Trophoblast cell (in vitro differentiated cells and primary cell): ENCODE results near the gene KCNQ1.

ENCODE experiments used
- DNase-seq, 2 donors: peaks; one replicate each; pipeline ENCODE4 v3.0.0-alpha.2; 2016
- H2AFZ ChIP-seq: 2 replicates; pipeline ENCODE4 v1.6.1; 2013; ENCODE audit warnings: low read length, moderate library complexity, mild to moderate bottlenecking; ENCODE audit not compliant: insufficient read depth, poor library complexity
- H2AK5ac ChIP-seq: 2 replicates; pipeline ENCODE4 v1.6.1; 2013; ENCODE audit warnings: mild to moderate bottlenecking, low read length
- H2BK120ac ChIP-seq: 2 replicates; pipeline ENCODE4 v1.6.1; 2013; ENCODE audit warnings: low read length, mild to moderate bottlenecking, moderate library complexity; ENCODE audit not compliant: insufficient read depth, poor library complexity
- H2BK12ac ChIP-seq: 2 replicates; pipeline ENCODE4 v1.6.1; 2013; ENCODE audit warnings: mild to moderate bottlenecking, low read length, moderate library complexity
- H2BK5ac ChIP-seq: 2 replicates; pipeline ENCODE4 v1.6.1; 2013; ENCODE audit warnings: low read length, low read depth, moderate library complexity, mild to moderate bottlenecking; ENCODE audit not compliant: poor library complexity
- H3K14ac ChIP-seq: 2 replicates; pipeline ENCODE4 v1.6.1; 2013; ENCODE audit warnings: mild to moderate bottlenecking, low read length
- H3K18ac ChIP-seq: 2 replicates; pipeline ENCODE4 v1.6.1; 2013; ENCODE audit warnings: mild to moderate bottlenecking, low read length
- H3K23ac ChIP-seq: 2 replicates; pipeline ENCODE4 v1.6.1; 2013; ENCODE audit warnings: low read length
- H3K27ac ChIP-seq: 2 replicates; pipeline ENCODE4 v1.5.1; 2013; ENCODE audit warnings: low read depth, mild to moderate bottlenecking, inconsistent platforms, low read length, moderate library complexity
- H3K27me3 ChIP-seq: 2 replicates; pipeline ENCODE4 v1.6.1; 2013; ENCODE audit warnings: inconsistent platforms, mild to moderate bottlenecking, low read length, moderate library complexity; ENCODE audit not compliant: insufficient read depth
- H3K36me3 ChIP-seq, 2 experiments: 1 replicate in 1 of 2; 2 replicates in 1 of 2; pipeline ENCODE4 v1.6.1; 2013; ENCODE audit warnings: low read length in 2 of 2, mild to moderate bottlenecking in 2 of 2, moderate library complexity in 1 of 2; ENCODE audit not compliant: insufficient read depth in 2 of 2, control insufficient read depth in 1 of 2
- H3K4ac ChIP-seq: 2 replicates; pipeline ENCODE4 v1.6.1; 2013; ENCODE audit warnings: low read depth, mild to moderate bottlenecking, low read length, moderate library complexity
- H3K4me1 ChIP-seq, 2 experiments: 1 replicate in 1 of 2; 2 replicates in 1 of 2; pipeline ENCODE4 v1.6.1; 2013; ENCODE audit warnings: low read length in 2 of 2, mild to moderate bottlenecking in 2 of 2, moderate library complexity in 1 of 2; ENCODE audit not compliant: insufficient read depth in 2 of 2, control insufficient read depth in 1 of 2
- H3K4me2 ChIP-seq: 2 replicates; pipeline ENCODE4 v1.6.1; 2013; ENCODE audit warnings: inconsistent platforms, mild to moderate bottlenecking, low read length, moderate library complexity
- H3K4me3 ChIP-seq: 2 replicates; pipeline ENCODE4 v1.5.1; 2013; ENCODE audit warnings: mild to moderate bottlenecking, low read depth, low read length, inconsistent platforms
- H3K79me1 ChIP-seq: one replicate; pipeline ENCODE4 v1.6.1; 2013; ENCODE audit warnings: low read length
- H3K79me2 ChIP-seq: 2 replicates; pipeline ENCODE4 v1.6.1; 2013; ENCODE audit warnings: low read length, mild to moderate bottlenecking; ENCODE audit not compliant: control insufficient read depth, insufficient read depth, poor library complexity
- H3K9ac ChIP-seq: 2 replicates; pipeline ENCODE4 v1.6.1; 2013; ENCODE audit warnings: mild to moderate bottlenecking, low read length
- H3K9me3 ChIP-seq: 2 replicates; pipeline ENCODE4 v1.6.1; 2013; ENCODE audit warnings: low read depth, mild to moderate bottlenecking, control low read depth, inconsistent platforms, low read length; ENCODE audit not compliant: insufficient read depth
- H4K12ac ChIP-seq: 2 replicates; pipeline ENCODE4 v1.6.1; 2013; ENCODE audit warnings: low read depth, mild to moderate bottlenecking, low read length, moderate library complexity
- H4K8ac ChIP-seq: 2 replicates; pipeline ENCODE4 v1.6.1; 2013; ENCODE audit warnings: low read depth, mild to moderate bottlenecking, low read length, moderate library complexity
- H4K91ac ChIP-seq: one replicate; pipeline ENCODE4 v1.6.1; 2013; ENCODE audit warnings: low read depth, mild to moderate bottlenecking, low read length, moderate library complexity
- WGBS: extraction: QIAGEN DNeasy Blood & Tissue Kit; methylation state at CpG from one replicate; pipeline ENCODE4 v1.1.7; 2013; ENCODE audit warnings: missing lambda C conversion rate; ENCODE audit not compliant: insufficient read length, insufficient coverage; ENCODE audit errors: extremely low coverage; 5-methylcytosine and 5-hydroxymethylcytosine counted together

Gene KCNQ1

DNA sequence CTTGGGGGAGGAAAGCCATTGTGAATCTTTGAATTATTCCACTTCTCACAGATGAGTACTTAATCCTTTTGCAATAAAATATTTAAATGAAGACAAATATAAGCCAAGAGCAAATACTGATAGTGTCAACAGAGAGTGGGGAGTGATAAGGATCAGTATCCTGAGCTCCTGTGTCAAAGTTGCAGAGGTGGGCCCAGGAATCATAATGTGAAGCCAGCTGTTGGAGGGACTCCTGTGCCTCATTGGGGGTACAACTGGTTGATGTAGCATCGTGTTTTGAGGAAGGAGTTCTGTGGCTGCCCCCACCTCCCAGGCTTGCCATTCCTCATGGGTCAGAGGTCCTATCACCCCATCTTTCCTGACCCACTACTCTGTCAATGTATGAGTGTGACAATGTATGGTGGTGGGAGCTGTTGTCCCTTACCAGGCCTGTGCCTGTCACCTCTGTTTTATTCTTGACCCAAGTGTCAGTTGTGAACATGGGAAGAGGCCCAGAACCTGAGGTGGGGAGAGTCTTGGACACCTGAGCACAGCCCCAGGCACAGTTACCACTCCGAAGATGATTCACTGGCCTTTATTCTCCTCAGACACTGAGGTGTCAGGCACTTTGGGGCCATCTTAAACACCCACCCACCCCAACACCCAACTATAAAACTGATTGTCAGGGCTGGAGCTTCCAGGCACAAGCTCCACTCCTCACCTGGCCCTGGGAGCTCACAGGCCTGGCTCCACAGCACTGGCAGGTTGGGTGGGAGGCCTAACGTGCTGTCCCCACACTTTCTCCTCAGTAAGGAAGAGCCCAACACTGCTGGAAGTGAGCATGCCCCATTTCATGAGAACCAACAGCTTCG is 216.6 kb downstream of the KCNQ1 start:
- H3K79me1 ChIP-seq = no peaks in the 10 kb centered on the region
- DNase-seq = no peak
- no peaks in the 10 kb centered on the region for H3K79me2 ChIP-seq
- H3K23ac ChIP-seq = no peak overlapping the region
- no CpG with 5 or more reads among the region's 4 CpGs for WGBS
- H3K4me2 ChIP-seq = no peak overlapping the region
- peaks cover 23% of the 10 kb centered on the region for H3K9me3 ChIP-seq
- H2BK12ac ChIP-seq = no peak overlapping the region
- H3K14ac ChIP-seq = no peak overlapping the region
- peaks cover 10 to 13% of the 10 kb centered on the region in 2 experiments for H3K36me3 ChIP-seq
- H3K18ac ChIP-seq = no peak overlapping the region
- no peak overlapping the region for H4K12ac ChIP-seq
- H2AK5ac ChIP-seq = no peak overlapping the region
- no peak overlapping the region for H3K4ac ChIP-seq
- no peak overlapping the region for H4K91ac ChIP-seq
- H3K4me1 ChIP-seq = peaks cover under 1% of the 10 kb centered on the region in 2 experiments
- H3K27me3 ChIP-seq = no peaks in the 10 kb centered on the region
- no peak overlapping the region for H2BK120ac ChIP-seq
- H3K4me3 ChIP-seq = no peak overlapping the region
- H3K9ac ChIP-seq = no peak overlapping the region
- no peak overlapping the region for H4K8ac ChIP-seq
- H2AFZ ChIP-seq = no peak overlapping the region
- no peak overlapping the region for H3K27ac ChIP-seq
- H2BK5ac ChIP-seq = no peak overlapping the region

DNA sequence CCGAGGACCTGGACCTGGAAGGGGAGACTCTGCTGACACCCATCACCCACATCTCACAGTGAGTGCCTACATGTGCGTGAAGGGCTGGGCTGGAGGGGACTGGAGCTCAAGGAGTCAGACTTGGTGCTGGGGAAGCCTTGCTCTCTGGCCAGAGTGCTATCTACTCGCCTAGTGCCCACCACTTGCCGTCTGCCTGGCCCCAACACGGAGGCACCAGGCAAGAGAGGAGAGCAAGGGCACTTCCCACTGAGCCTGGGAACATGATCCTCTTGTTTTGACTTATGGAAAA is 217.2 kb downstream of the KCNQ1 start:
- Histone ChIP-seq H3K4me2 (no peak overlapping the region), H4K12ac (no peak overlapping the region), H2AFZ (no peak overlapping the region), H3K4me3 (no peak overlapping the region), H3K27ac (no peak overlapping the region), H3K18ac (no peak overlapping the region), H3K4ac (no peak overlapping the region), H2AK5ac (no peak overlapping the region), H3K4me1 (peaks cover 5 to 6% of the 10 kb centered on the region in 2 experiments), H3K9me3 (peaks cover 23% of the 10 kb centered on the region), H2BK120ac (no peak overlapping the region), H4K91ac (no peak overlapping the region), H2BK5ac (no peak overlapping the region), H3K23ac (no peak overlapping the region), H3K79me2 (no peaks in the 10 kb centered on the region), H3K9ac (no peak overlapping the region), H3K14ac (no peak overlapping the region), H3K27me3 (no peaks in the 10 kb centered on the region), H3K36me3 (peaks cover 10 to 13% of the 10 kb centered on the region in 2 experiments), H2BK12ac (no peak overlapping the region), H4K8ac (no peak overlapping the region), H3K79me1 (no peaks in the 10 kb centered on the region)
- no CpG with 5 or more reads among the region's 5 CpGs for WGBS
- no peak for DNase-seq

DNA sequence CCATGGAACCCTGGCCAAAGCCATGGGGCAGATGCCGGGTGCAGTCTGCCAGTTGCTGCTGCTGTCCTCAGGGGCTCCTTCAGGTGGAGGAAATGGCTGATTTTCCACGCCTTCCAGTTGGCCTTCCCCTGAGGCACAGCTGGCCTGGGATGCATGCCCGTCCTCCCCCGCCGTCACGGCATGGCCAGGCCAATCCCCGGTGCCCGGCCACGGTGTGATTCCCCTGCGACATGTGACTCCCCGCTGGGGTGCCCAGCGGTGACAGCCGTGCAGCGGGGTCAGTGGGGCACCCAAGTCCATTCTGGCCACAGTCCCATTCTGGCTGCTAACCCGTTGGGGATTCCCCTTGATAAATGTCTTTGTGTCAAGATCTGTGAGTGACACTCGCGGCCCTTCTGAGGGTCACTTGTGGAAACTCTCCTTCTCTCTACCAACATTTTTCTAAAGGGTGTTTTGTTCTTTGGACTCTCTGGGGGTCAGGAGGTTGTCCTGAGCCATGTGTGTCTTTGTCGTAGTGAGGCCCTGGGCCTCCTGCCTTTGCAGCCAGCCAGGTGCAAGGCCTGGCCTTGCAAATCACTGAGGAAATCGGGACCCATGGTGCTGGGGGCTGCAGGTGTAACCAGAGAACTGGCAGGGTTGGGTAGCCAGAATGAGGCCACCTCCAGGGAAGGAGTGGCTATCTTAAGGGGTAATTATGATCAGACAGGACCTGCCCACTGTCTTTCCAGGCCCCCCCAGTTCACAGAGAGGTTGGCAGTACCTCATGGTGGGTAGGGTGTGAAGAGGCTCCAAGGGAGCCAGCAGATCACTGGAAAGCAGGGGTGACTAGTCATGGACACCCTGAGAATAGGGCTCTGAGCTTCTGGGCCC is 217.9 kb downstream of the KCNQ1 start:
- Histone ChIP-seq H3K14ac (no peak overlapping the region), H2AK5ac (no peak overlapping the region), H2BK120ac (no peak overlapping the region), H3K4me1 (peaks cover 5 to 7% of the 10 kb centered on the region in 2 experiments), H3K4me2 (no peak overlapping the region), H3K27ac (no peak overlapping the region), H2AFZ (no peak overlapping the region), H2BK5ac (no peak overlapping the region), H3K23ac (no peak overlapping the region), H4K91ac (no peak overlapping the region), H3K36me3 (peaks cover 10 to 13% of the 10 kb centered on the region in 2 experiments), H3K4ac (no peak overlapping the region), H3K9ac (no peak overlapping the region), H4K12ac (no peak overlapping the region), H2BK12ac (no peak overlapping the region), H3K9me3 (peaks cover 23% of the 10 kb centered on the region), H4K8ac (no peak overlapping the region), H3K27me3 (no peaks in the 10 kb centered on the region), H3K79me2 (no peaks in the 10 kb centered on the region), H3K18ac (no peak overlapping the region), H3K4me3 (no peak overlapping the region), H3K79me1 (no peaks in the 10 kb centered on the region)
- DNase-seq = no peak
- no CpG with 5 or more reads among the region's 19 CpGs for WGBS

DNA sequence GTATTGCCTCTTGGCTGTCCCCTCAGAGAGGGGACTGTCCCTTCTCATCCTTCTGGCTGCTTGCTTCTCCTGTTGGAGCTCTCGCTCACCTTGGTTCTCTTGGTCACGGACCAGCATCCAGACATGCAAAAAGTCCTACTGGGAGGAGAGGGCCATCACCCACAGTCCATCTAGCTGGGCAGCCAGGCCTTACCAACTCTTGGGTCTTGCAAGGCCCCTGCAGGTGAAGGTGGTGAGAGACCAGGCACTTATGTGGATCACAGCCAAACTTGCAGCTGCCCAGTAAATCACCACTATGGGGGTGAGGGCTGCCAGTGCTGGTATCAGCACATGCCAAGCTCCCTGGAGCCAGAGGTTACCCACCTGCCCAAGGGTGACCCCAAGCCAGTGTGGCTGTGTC is 218.7 kb downstream of the KCNQ1 start:
- no peak for DNase-seq
- Histone ChIP-seq H2BK120ac (no peak overlapping the region), H3K4me3 (no peak overlapping the region), H3K36me3 (peaks cover 12 to 15% of the 10 kb centered on the region in 2 experiments), H3K4ac (no peak overlapping the region), H3K4me2 (no peak overlapping the region), H3K9me3 (peaks cover 23% of the 10 kb centered on the region), H3K14ac (no peak overlapping the region), H3K79me2 (no peaks in the 10 kb centered on the region), H3K18ac (no peak overlapping the region), H3K4me1 (peaks cover 7% of the 10 kb centered on the region in 2 experiments), H2BK12ac (no peak overlapping the region), H3K23ac (no peak overlapping the region), H3K9ac (no peak overlapping the region), H2AFZ (no peak overlapping the region), H3K27ac (no peak overlapping the region), H2AK5ac (no peak overlapping the region), H4K91ac (no peak overlapping the region), H4K12ac (no peak overlapping the region), H3K79me1 (no peaks in the 10 kb centered on the region), H2BK5ac (no peak overlapping the region), H4K8ac (no peak overlapping the region), H3K27me3 (no peaks in the 10 kb centered on the region)
- no CpG with 5 or more reads among the region's 2 CpGs for whole genome bisulfite sequencing
